Panc1 (cell line): ENCODE data around the gene ACSL6. TPM values are rescaled to one million over a fixed set of nuclear protein-coding genes. Genes with fewer than 3 reads are reported as not detected.

Source experiments
- ATAC-seq: fragments of 200-7000 bp; cut with Tn5 transposase; 2 replicates; pipeline ENCODE4 v1.9.1; 2020; ENCODE audit warnings: mild to moderate bottlenecking, moderate library complexity
- BruUV-seq: library from RNA; stranded (reverse); fragments of 400-500 nt; replicated peaks from 2 replicates; lab custom pipeline; 2021; lab: Mats Ljungman, UMichigan
- CTCF ChIA-PET: fragments of 300-600 bp; sonication (Branson Sonifier 250); formaldehyde crosslinking; loops from one replicate; lab custom pipeline; 2022; ENCODE audit warnings: antibody characterized with exemption; lab: Charles Lee
- POLR2A ChIA-PET: fragments of 300-600 bp; sonication (Branson Sonifier 250); formaldehyde crosslinking; loops from one replicate; lab custom pipeline; 2022; ENCODE audit warnings: antibody characterized with exemption; lab: Charles Lee
- DNase-seq: peaks from one replicate; pipeline ENCODE4 v3.0.0-alpha.2; 2010; ENCODE audit warnings: low read depth, low spot score
- H3K27ac ChIP-seq: 2 replicates; pipeline ENCODE4 v1.5.1; 2011; ENCODE audit warnings: mild to moderate bottlenecking, low read length, inconsistent platforms
- H3K27me3 ChIP-seq: fragments of 200-500 bp; sonication (Bioruptor generic); 2 replicates; pipeline ENCODE4 v1.6.0; 2014; ENCODE audit warnings: low read length, inconsistent platforms; ENCODE audit not compliant: control insufficient read depth, insufficient read depth
- H3K36me3 ChIP-seq: fragments of 200-500 bp; sonication (Bioruptor generic); 2 replicates; pipeline ENCODE4 v1.5.1; 2014; ENCODE audit warnings: inconsistent platforms, mild to moderate bottlenecking, low read length, moderate library complexity; ENCODE audit not compliant: control insufficient read depth, insufficient read depth
- H3K4me1 ChIP-seq: 2 replicates; pipeline ENCODE4 v1.5.1; 2011; ENCODE audit warnings: inconsistent platforms, mild to moderate bottlenecking, low read length, moderate library complexity; ENCODE audit not compliant: control insufficient read depth, insufficient read depth
- H3K4me3 ChIP-seq, 2 experiments: 2 replicates each; pipeline ENCODE4 v1.5.1; 2011 to 2012; ENCODE audit warnings: low read depth in 2 of 2, low read length in 2 of 2, mild to moderate bottlenecking in 2 of 2, inconsistent platforms in 1 of 2, moderate library complexity in 1 of 2
- H3K9me3 ChIP-seq: fragments of 200-500 bp; sonication (Bioruptor generic); 2 replicates; pipeline ENCODE4 v1.5.1; 2014; ENCODE audit warnings: low read depth, mild to moderate bottlenecking, inconsistent platforms, low read length, moderate library complexity; ENCODE audit not compliant: control insufficient read depth, insufficient read depth
- CTCF ChIP-seq: fragments of 450-650 bp; IDR thresholded peaks from 2 replicates; pipeline ENCODE4 v1.5.1; 2017; ENCODE audit warnings: mild to moderate bottlenecking
- POLR2AphosphoS5 ChIP-seq: IDR thresholded peaks from 2 replicates; pipeline ENCODE4 v1.6.1; 2012; ENCODE audit warnings: mild to moderate bottlenecking, low read depth, low read length, moderate library complexity
- REST ChIP-seq, 2 experiments: IDR thresholded peaks; 2 replicates each; pipeline ENCODE4 v1.6.1; 2011 to 2012; ENCODE audit warnings: low read depth in 2 of 2, control low read depth in 1 of 2, low read length in 1 of 2, mild to moderate bottlenecking in 1 of 2, moderate library complexity in 1 of 2; ENCODE audit not compliant: insufficient read depth in 1 of 2
- SIN3A ChIP-seq: IDR thresholded peaks from 2 replicates; pipeline ENCODE4 v1.6.1; 2012; ENCODE audit warnings: low read depth, mild to moderate bottlenecking, low read length, moderate library complexity, borderline replicate concordance; ENCODE audit not compliant: insufficient read depth
- TCF7L2 ChIP-seq: IDR thresholded peaks from 2 replicates; pipeline ENCODE4 v1.6.1; 2011; ENCODE audit warnings: mild to moderate bottlenecking, low read depth, low read length, inconsistent platforms
- in situ Hi-C: cut with HindIII; loops from 2 replicates; pipeline ENCODE4 v1.10.0; 2016; ENCODE audit warnings: low sequenced_read_pairs, low pct_unique_long_range_greater_than_20kb
- intact Hi-C: fragments of 100-400 bp; cut with micrococcal nuclease; formaldehyde crosslinking; loops from one replicate; pipeline ENCODE4 v1.10.0; 2022; ENCODE audit not compliant: unreplicated experiment
- total RNA-seq: library from RNA; stranded (reverse); gene quantifications from one replicate; pipeline ENCODE4 v1.2.1, GENCODE V29; 2021; ENCODE audit not compliant: unreplicated experiment

ACSL6 gene
- total RNA-seq, 1 experiment from 2014 or later = 0.18 TPM

- ATAC-seq = no peak
- intact Hi-C loops = no loop called here
- Histone ChIP-seq H3K36me3 (no peaks in the 10 kb centered on the region), H3K27ac (no peak overlapping the region), H3K4me1 (no peaks in the 10 kb centered on the region; the same call in 1 of the 2 replicates), H3K27me3 (peaks cover 22% of the 10 kb centered on the region), H3K4me3 (no peak overlapping the region), H3K9me3 (no peaks in the 10 kb centered on the region)
- in situ Hi-C loops = no loop called here
- TF ChIP-seq REST (IDR thresholded peaks at IDR 0.05; ENCODE audit: insufficient read depth in 1 of 2, low read depth in 2 of 2, low read length in 1 of 2) (no peak), TCF7L2 (no peak), SIN3A (no peak), POLR2AphosphoS5 (no peak), CTCF (no peak)
- ChIA-PET CTCF (no interaction called here), POLR2A (no interaction called here)
- BruUV-seq = no TSS peak
- DNase-seq = no peak
Observed at GRCh38 chr5:132016721-132017250, 5.3 kb upstream of the ACSL6 start.

GRCh38 chr5:132013711-132014110, 2.3 kb upstream of the ACSL6 start:
- POLR2A ChIA-PET = no interaction called here
- ATAC-seq (no peak), DNase-seq (no peak)
- Histone ChIP-seq H3K27me3 (peaks cover 25% of the 10 kb centered on the region), H3K4me3 (no peak overlapping the region), H3K27ac (no peak overlapping the region), H3K4me1 (no peaks in the 10 kb centered on the region; the same call in 1 of the 2 replicates), H3K36me3 (no peaks in the 10 kb centered on the region), H3K9me3 (no peaks in the 10 kb centered on the region)
- intact Hi-C loops = no loop called here
- in situ Hi-C loops = no loop called here
- BruUV-seq = no TSS peak
- TF ChIP-seq CTCF (no peak), TCF7L2 (no peak), REST (IDR thresholded peaks at IDR 0.05; ENCODE audit: insufficient read depth in 1 of 2, low read depth in 2 of 2, low read length in 1 of 2) (no peak), POLR2AphosphoS5 (no peak), SIN3A (no peak)
- CTCF ChIA-PET = no interaction called here
